Activated CD8-positive, alpha-beta memory T cell treated with anti-CD3 and anti-CD28 coated beads for 24 hours (primary cell): ENCODE measurements around the gene SORCS2.

Experiments used
- DNase-seq: peaks from one replicate; pipeline ENCODE4 v3.0.0-alpha.2; 2020

The SORCS2 gene

GRCh38 chr4:7384003-7384928, 191.9 kb downstream of the SORCS2 start:
- peak; percentile 41 for DNase-seq

- peak; percentile 1 for DNase-seq
Observed at GRCh38 chr4:7384929-7385890, 192.9 kb downstream of the SORCS2 start.

DNA sequence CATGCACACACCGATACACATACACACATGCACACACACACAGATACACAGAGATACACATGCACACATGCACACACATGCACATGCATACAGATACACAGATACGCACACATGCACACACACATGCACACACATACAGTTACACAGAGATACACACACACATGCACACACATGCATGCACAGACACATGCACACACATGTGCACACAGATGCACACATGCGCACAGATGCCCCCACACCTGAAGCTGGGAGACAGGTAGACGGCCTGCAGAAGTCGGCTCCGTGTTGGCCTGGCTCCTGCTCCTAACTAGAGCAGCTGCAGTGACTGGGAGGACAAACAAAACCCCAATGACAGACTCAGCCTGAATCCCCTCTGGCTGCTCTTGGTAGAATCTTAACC, 195.6 kb downstream of the SORCS2 start:
- DNase-seq, result no peak

GRCh38 chr4:7388627-7389026, 196.3 kb downstream of the SORCS2 start:
- DNase-seq, result peak; percentile 33

DNA sequence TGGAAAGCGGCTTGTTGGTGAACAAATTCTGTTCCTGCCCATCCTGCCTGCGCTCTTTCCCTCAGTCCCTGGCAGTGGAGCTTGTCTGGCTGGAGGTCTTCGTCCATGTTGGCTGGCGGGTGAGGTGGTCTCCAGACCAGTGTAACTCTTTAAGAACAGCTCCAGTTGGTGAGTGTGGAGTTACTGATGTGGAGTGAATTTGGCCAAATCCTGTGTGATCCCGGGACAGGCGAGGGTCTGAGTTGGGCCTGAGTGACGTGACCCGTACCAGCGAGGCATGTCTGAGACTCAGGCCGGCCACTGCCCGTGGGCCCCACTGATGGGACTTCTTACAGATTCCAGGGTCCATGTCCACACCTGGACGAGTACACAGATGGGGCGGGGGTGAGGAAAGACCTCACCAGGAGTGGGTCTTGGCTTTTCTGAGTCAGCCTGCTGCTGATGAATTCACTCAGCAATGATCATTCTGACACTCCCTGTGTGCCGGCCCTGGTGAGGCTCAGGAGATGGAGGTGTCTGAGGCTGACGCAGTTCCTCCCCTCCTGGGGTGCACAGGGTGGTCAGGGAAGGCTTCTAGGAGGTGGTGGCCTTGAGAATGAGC, 196.9 kb downstream of the SORCS2 start:
- peak; percentile 24 for DNase-seq

GRCh38 chr4:7389719-7390118, 197.4 kb downstream of the SORCS2 start:
- peak; percentile 32 for DNase-seq

- DNase-seq, result peak; percentile 1
Observed at GRCh38 chr4:7390336-7390735, 198.0 kb downstream of the SORCS2 start.

DNA sequence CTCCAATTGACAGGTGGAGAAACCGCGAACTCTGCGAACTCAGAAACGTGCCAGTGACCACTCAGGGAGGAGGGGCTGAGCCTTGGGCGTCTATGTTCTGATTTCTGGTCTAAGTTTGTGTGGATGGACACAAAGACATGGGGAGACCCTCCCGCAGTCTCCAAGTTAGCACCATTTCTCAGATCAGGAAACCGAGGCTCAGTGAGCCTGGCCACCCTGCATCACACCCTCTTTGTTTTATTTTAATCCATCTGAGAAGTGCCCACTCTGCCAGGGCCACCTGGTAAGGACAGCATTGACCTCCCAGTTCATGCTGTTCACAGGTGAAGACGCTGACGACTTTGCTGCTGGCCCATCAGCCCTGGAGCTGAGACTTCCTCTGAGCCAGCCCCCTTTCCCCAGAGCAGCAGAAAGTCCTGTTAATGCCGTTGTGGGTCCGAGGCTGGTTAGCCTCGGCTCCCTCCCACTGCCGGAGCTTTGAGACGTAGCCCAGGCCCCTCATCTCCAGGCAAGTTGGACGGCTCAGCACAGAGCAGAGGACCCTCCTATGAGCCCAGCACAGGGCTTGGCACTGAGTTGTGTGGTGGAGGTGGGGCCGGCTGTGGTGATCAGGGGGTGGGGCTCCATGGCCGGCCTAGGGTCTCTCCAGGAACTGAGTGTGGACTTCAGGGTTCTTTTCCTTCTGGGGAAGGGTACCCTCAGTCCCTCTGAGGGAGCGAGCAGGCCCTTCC, 198.7 kb downstream of the SORCS2 start:
- DNase-seq, result peak; percentile 28

GRCh38 chr4:7391637-7392437, 199.5 kb downstream of the SORCS2 start:
- DNase-seq, result peak; percentile 30

DNA sequence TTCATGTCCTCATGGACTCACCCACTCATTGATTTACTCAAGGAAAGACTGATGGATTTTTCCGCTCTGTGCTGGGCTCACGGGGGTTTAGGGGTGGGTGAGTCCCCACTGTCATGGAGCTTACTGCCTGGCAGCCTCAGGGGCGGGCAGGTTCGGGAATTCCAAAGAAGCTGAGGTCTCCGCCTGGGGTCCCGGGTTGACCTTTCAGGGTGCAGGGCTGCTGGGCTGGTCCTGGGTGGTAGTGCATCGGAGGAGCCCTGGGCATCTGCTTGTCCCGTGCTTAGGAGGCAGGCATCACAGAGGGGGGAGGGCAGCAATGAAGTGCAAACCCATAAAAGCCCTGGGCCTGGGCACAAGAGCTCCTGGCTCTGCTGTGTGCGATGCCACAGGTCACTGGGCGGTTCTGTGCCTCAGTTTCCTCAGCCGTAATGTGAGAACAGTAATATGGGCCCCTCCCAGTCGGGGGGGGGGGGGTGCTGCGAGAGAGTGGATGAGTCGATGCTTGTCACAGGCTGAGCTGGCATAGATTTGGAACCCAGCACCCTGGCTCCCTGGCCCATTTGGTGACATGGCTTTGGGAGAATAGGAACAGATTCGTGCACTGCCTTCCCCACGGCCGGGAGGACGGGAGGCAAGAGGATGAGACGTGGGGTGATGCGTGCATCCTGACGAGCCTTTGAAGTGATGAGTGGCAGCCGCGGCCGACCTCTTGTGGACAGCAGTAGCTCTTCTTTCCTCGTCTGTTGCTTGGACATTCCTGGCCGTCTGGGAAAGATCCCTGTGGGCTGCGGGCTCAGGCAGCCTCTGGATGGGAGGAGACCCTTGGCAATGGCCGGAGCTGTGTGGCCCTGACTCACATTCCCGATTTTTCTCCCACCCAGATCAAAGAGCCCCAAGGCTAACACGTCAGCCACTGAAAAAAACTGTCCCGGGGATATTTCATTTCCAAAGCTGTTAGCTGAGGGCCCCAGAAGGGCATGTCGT, 200.4 kb downstream of the SORCS2 start:
- DNase-seq, result peak; percentile 40

DNA sequence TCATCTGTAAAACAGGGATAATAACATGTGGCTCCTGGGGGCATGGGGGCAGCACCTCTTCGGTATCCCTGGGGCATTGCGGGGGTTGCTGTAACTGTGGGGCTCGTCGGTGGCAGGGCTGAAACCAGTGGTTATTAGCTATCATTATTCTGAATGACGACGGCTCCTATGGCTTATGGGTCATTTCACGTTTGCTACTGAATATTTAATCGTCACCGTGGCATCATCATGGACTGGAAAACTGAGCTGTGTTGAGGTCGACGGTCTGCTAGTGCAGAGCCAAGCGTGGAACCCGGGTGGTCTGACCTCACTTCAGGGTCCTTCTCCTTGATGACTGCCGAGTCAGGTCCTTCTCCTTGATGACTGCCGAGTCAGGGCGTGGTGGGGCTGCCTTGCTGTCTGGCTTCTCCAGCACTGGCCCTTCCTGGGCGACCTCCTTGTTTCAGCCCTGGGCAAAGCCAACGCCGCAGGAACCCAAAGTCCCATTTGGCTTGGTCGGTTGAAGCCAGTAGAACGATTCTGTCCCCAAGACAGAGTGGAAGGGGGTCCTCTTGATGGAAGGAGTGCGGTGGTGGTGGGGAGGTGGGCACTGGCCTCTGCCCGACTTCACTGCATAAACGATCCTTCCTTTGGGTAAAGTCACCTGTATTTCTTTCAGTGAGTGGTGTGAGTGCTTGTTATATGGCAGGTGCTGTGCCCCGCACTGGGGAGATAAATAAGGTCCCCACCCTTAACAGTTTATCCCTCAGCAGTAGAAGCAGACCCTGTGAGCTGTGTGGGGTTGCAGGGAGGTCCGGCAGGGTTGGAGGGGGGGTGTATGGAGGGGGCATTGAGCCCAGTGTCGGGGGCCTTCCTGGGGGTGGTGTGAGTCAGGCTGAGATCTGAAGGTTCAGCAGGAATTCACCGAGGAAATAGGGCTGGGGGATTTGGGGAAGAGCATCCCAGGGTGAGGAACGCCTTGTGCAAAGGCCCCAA, 201.6 kb downstream of the SORCS2 start:
- peak; percentile 26 for DNase-seq

DNA sequence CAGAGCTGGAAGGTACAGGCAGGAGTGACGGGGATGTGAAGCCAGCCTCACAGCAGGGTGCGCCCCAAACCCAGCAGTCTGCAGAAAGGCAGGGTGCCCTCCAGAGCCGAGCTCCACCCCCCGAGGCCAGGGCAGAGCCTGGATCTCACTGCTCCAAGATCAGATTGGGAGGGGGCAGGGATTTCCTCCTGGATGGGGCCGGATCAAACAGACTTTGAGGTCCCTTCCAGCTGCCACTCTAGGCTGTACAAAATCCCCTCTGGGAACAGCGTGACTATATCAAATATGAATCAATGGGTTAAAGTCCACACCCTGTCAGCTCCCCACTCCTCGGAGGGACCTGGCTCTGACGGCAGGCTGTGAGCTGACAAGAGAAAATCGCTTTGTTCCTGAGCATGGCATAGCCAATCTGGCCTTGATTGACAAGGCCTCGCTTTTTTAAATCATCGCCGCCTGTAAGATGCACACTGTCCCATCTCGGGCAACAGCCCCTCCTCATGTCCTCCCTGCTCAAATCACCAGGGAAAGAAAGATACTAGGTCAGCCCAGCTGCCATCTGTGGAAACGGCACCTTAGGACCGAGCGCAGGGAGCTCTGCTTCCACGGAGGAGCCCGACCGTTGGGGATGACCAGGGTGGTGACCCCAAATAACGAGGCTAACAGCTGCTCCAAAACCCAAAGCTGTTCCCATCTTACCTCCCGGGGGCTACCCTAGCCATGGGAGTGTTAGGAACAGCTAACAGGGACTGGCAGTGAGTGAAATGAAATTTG, 202.5 kb downstream of the SORCS2 start:
- DNase-seq, result peak; percentile 30

GRCh38 chr4:7395645-7396044, 203.3 kb downstream of the SORCS2 start:
- peak; percentile 41 for DNase-seq

DNA sequence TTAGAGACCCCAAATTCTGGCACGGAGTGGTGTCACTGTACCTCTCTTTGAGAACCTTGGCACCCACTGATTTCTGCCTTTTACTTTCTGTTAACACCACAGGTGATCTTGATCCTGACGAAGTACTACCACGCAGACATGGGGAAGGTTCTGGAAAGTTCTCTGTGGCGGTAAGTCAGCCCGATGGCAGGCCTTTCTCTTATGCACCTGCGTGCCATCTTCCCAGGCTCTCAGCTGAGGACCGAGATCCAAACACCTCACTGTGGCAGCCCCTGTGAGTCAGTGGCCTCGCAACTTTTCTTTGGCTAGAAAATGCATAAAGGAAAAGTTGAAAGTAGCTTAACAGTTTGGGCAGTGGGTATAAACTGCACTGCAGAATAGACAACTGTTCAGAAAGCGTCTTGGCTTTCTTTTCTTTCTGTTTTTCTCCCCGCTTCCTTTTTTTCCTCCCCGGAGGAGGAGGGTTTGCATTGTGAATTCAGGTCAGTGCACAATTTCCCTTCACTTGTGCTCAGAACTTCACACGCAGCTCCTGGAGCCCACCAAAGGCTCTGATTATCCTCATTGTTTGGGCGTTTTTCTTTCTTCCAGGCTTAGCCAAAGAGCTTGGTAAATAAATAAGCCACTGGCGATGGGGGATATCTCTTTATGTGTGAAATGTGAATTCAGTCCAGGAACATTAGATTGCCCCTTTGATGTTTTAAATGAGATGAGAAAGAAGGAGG, 204.0 kb downstream of the SORCS2 start:
- DNase-seq, result no peak

DNA sequence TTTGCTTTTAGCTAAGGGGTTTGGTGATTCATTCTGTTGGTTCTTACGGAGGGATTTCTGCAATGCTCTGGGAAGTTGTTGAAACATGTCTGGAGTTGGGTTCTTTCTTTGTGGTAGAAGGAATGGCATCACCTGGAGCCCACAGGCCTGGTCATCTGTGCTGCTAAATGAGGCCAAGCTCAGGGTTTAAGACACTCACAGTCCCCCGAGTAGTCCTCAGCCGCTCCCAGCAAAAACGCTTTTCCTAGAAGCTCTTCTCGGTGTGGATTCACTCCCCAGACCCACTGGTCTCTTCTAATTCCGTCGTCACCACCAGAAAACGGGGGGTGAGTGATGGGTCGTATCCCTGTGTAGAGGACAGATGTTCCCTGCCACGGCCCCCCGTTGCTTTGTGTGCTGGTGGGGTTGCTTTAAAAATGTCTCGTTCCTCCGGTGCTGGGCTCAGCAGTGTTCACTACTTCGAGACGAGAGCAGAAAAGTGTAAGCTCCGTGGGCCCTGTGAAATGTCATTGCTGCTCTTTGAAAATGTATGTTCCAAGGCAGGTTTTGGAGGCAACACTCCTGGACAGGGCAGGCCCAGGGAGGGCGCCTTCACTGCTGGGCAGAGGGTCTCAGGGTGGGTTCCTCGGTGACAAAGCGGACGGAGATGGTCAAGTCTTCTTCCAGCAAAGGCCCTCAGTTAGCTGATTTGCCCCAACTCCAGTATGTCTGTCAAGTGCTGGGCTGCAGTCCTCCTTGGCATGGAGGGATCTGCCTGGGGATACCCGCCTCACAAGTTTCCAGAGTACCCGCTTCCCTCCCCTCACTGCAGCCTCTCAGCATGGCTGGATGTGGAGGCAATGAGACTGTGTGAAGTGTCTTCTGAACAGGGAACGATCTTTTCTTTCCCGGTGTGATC, 205.1 kb downstream of the SORCS2 start:
- no peak for DNase-seq

DNA sequence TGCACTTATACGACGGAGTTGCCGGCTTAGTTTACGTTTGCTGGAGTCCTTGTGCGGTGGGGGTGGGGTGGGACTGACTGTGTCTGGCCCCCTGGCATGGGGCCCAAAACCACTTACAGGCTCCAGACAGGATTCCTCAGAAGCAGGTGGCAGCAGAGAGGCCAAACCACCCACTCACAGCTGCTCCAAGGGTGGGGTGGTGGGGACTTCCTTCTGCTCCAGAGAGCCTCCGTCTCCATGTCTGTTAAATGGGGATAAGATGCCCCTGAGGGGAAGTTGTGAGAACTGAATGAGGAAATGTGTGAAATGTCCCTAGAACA, 205.7 kb downstream of the SORCS2 start:
- DNase-seq, result no peak
